Fibroblast of peridontal ligament (primary cell): ENCODE results near the gene LRPPRC.
"Not testable (repeated sequence)": the region's sequence is repeated elsewhere in the genome, so short reads cannot be mapped to it uniquely, and the experiment has no call there.

Source experiments
- DNase-seq: peaks from one replicate; pipeline ENCODE4 v3.0.0-alpha.2; 2010; ENCODE audit errors: extremely low read depth

Gene LRPPRC

GRCh38 chr2:43995733-43996533, at the start of gene LRPPRC:
TSS of gene LRPPRC (minus strand) at chr2:43995989. CDS start at chr2:43995947, 42 bp downstream.
- peak; percentile 97 for DNase-seq

DNA sequence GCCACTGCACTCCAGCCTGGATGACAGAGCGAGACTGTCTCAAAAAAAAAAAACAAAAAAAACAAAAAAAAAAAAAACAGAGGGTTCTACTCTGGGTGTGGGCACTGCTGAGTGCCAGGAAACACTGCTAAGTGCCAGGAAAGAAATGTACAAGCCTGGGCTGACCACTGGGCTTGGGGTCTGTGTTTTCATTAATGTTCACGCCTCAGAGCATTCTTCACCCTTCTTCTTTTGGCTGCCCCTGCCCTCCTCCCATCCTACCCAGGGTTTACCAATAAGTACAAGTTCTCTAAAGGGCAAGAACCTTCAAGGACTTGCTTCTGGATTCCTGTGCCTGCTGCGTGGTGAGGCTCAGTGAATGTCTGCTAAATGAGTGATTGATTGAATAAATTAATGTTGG, 49.3 kb upstream of the LRPPRC start:
- DNase-seq: no peak

DNA sequence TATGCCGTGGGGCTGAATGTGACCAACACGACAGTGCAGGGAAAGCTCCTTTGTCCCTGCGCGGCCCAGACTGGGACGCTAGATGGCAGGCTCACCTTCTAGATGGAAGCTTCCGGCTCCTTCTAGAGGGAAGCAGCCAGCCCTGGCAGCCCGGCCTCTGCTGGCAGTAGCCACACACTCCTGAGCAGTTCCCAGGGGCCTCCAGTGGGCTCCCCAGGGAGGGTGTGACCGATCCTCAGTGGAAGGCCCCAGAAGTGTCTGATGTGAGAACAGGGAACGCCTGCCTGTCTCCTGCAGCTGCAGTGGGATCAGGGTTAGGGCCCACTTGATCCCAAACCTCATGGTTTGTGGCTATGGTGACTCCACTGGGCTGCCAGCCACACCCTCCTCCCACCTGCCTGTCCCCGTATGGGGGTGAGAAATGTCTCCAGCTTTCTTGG, 48.5 kb upstream of the LRPPRC start:
- DNase-seq: peak; percentile 75

DNA sequence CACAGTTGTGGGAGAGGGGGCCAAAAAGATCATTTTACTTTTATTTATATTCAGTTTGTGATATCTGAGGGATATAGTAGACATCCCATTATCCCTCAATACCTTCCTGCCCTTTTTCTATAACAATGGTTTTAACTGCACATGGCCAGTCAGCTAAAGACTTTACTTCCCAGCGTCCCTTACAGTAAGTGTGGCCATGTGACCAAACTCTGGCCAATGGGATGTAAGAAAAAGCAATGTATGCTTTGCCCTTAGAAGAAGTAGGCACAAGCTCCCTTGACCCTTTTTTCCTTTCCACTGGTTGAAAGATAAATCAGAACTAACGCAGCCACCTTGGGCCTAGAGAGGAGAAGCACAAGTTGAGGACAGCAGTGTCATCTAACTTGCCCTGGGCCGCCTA, 44.6 kb upstream of the LRPPRC start:
- no peak for DNase-seq

- DNase-seq: no peak
Observed at GRCh38 chr2:44038277-44038676, 42.5 kb upstream of the LRPPRC start.

DNA sequence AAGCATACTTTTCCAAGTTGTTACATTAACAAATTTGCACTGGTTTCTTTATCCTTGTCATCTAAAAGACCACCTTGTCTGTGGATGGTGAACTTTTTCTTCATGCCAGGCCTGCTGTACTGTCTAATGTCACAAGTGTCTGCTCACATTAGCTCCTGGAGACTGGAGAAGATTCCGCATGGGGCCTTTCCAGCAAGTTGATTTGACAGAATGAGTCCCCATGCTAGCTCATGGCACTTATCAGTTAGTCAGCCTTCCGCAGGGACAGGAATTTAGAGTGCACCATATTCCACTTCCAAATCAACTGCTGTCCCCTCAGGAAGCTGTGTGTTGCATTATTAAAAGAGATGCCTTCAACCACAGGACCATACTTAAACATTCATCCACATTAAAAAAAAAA, 41.4 kb upstream of the LRPPRC start:
- no peak for DNase-seq

DNA sequence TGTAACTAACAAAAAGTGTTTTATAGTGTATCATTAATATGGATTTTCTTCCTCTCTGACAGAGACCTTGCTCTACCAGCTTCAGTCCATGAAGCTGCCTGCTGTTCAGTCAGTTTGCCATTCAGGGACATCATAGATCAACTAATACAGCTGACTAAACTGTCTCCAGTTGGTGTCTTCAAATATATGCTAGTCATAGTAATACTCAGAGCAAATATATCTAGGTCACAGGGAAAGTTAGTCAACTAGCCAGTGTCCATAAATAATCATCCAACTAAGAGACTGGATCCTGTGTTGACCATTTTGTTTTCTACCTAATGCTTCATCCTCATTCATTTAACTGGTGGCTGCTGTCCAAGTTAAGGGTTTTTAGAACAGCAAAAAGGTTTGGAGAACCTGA, 38.2 kb upstream of the LRPPRC start:
- DNase-seq: no peak

GRCh38 chr2:44027076-44027475, 31.3 kb upstream of the LRPPRC start:
- not testable (repeated sequence) for DNase-seq

DNA sequence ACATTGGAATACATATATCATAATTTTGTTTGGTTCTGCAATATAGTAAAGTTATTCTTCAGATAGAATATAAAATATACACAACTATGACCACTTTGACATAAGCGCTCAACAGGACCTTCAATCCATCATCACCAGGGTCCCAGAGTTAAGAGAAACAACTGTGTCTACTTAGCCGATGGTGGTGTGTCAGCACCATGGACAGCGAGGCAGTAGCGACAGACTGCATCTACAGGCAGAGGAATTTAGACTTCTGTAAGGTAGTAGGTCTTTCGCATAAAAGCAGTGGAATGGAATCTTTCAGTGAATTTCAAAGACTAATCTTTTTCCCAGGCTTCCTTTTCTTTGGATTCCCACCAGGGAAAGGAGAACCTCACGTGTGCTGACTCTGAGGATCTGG, 20.5 kb upstream of the LRPPRC start:
- DNase-seq: peak; percentile 50

GRCh38 chr2:44015239-44015638, 19.4 kb upstream of the LRPPRC start:
- no peak for DNase-seq

DNA sequence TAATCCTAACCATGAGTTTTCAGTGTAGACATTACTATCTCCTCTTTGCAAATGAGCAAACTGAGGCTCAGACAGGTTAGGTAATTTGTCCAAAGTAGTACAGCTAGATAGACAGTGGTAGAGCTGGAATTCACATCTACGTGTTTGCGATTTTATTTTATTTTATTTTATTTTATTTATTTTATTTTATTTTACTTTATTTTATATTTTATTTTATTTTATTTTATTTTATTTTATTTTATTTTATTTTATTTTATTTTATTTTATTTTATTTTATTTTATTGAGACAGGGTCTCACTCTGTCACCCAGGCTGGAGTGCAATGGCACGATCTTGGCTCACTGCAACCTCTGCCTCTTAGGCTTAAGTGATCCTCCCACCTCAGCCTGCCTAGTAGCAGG, 17.4 kb upstream of the LRPPRC start:
- DNase-seq: not testable (repeated sequence)

DNA sequence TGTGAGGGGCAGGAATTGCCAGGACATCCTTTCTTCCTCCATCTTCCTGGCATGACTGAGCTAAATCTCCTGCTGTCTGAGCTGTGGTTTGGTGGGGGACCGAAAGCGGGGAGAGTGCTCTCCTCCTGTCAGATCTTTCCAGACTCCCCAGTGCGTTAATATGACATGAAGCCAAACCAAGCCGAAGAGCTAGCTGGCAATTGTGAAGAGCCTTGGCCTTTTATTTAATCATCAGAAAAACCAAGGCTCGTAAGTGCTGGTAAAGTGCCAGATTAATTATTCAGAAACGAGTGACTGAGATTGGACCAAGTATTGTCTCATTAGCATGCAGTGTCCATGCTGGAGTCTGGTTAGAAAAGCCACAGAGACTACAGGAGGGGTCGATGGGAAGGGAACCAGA, 14.5 kb upstream of the LRPPRC start:
- no peak for DNase-seq

GRCh38 chr2:44009136-44009735, 13.4 kb upstream of the LRPPRC start:
- DNase-seq: no peak

DNA sequence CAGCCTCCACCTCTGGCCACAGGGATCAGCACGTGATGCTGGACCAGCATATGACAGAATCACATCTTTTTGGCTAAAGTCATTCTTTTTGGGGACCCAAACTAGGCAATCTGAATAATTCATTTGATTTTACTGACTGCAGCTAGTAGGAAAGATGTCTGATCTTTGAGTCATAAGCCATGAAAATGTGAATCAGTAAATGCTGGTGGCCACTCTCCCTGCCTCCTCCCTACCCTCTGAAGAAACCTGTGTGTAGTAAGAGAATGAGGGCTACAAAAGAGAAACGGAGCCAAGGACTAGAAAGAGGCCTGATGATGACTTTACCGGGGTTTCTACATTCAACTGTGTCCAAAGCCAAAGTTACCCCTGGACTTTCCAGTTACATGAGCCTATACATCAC, 10.1 kb upstream of the LRPPRC start:
- no peak for DNase-seq

DNA sequence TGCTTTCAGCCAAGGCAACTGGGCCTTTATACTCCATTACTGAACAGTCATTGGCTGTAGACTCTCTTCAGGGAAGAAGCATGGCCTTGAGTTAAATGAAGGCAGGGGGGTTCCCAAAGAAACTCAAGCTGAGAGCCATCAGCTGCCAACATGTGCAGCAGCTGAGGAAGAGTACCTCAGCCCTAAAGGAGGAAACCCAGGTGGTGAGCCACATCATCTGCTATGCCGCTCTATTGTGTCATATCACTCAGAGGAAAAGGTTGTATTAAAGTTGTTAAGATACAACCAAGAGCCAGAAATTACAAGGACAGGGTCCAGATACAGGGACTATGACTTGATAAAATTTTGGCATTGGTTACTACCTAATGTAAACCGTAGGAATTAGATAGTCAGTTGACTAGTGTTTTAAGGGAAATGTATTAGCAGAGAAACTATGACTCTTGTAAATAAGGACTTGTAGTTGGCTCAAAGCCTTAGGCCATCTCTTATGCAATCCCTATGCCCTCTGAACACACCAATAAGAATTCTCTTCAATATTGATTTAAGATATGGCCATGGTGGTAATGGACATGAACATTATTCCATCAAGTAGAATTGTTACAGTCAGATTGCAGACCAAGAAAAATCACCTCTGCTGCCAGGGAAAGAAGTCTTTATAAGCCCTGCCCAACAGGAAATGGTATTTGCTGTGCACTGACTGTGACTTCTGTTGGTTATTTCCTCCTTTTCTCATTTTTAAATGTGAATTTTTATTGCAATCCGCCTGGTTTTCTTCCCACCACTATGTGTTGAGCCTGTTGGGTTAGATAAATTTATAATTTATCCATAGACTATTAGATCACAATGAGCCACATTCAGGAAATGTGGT, 9.2 kb upstream of the LRPPRC start:
- peak; percentile 19 for DNase-seq

GRCh38 chr2:44001716-44002115, 5.9 kb upstream of the LRPPRC start:
- no peak for DNase-seq

GRCh38 chr2:43998263-43998662, 2.5 kb upstream of the LRPPRC start:
- no peak for DNase-seq

GRCh38 chr2:43993437-43993836, 2.4 kb downstream of the LRPPRC start:
- DNase-seq: no peak

DNA sequence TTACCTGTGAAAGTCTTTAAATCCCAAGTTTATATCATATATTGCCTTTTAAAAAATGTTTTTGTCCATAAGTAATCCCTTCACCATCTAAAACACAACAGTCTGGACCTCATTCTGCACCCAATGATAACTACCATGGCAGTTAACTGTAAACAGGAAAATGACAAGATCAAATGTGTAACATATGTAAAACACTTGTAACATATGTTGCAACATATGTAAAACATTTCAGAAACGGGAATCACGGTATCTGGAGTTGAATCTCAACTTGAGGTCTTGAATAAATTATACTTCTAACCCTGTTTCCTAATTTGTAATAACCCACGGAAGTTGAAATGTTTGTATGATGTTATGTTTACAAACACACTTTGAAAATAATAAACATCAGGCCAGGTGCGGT, 6.2 kb downstream of the LRPPRC start:
- DNase-seq: no peak

GRCh38 chr2:43986600-43986999, 9.2 kb downstream of the LRPPRC start:
- no peak for DNase-seq

DNA sequence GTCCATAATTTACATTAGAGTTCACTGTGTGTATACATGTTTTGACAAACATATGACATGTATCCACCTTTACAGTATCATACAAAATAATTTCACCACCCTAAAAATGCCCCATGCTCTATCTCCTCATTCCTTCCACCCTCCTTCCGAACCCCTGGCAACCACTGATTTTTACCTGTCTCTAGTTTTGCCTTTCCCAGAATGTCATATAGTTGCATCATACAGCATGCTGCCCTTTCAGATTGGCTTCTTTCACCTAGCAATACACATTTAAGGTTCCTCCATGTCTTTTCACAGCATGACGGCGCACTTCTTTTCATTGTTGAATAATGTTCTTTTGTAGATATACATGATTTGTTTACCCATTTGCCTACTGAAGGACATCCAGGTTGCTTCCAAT, 10.4 kb downstream of the LRPPRC start:
- no peak for DNase-seq

GRCh38 chr2:43984533-43984932, 11.3 kb downstream of the LRPPRC start:
- no peak for DNase-seq

DNA sequence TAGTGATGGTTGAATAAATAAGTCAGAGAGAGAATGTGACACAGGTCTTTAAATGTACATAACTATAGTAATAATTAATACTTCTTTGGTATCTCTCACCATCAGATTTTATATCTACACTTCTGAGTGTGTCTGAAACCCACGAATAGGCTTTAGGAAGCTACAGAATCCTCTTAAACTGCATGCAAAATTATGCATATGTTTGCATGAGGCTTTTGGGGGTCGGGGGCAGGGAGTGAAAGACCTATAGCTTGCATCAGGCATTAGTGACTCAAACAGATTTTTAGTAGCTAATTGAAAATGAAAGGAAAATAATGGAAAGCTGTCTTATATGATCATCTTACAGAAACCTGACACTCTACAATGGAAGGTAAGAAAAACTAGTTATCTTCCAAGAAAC, 14.9 kb downstream of the LRPPRC start:
- DNase-seq: no peak
